HepG2 (cell line): ENCODE results near the gene GRK6. TPM values are rescaled to one million over a fixed set of nuclear protein-coding genes. Genes with fewer than 3 reads are reported as not detected.
A peak's percentile ranks its signal among the peaks of the same experiment; 100 is the strongest.

Experiments
- GTF3A ChIP-seq: sonication (generic); formaldehyde crosslinking; conservative IDR thresholded peaks from 2 replicates; pipeline ENCODE4 v1.4.0; 2020; ENCODE audit warnings: mild to moderate bottlenecking, missing genetic modification reagents
- HDAC2 ChIP-seq: sonication (generic); formaldehyde crosslinking; IDR thresholded peaks from 2 replicates; pipeline ENCODE4 v1.4.0; 2020; ENCODE audit warnings: missing genetic modification reagents
- HOXA9 ChIP-seq: sonication (generic); formaldehyde crosslinking; IDR thresholded peaks from 2 replicates; pipeline ENCODE4 v1.8.1; 2022; ENCODE audit warnings: missing genetic modification reagents, mild to moderate bottlenecking, moderate library complexity, borderline replicate concordance
- MEF2D ChIP-seq: sonication (generic); formaldehyde crosslinking; IDR thresholded peaks from 2 replicates; pipeline ENCODE4 v1.5.1; 2020; ENCODE audit warnings: mild to moderate bottlenecking, missing genetic modification reagents
- NBN ChIP-seq: fragments of 450-650 bp; conservative IDR thresholded peaks from 2 replicates; pipeline ENCODE4 v1.6.1; 2017
- NKX3-1 ChIP-seq: sonication (generic); formaldehyde crosslinking; IDR thresholded peaks from 2 replicates; pipeline ENCODE4 v1.5.0; 2020; ENCODE audit warnings: missing genetic modification reagents
- RCOR2 ChIP-seq: IDR thresholded peaks from 2 replicates; pipeline ENCODE4 v1.6.1; 2016; ENCODE audit warnings: missing biosample characterization, missing genetic modification reagents
- SETDB1 ChIP-seq: sonication (generic); formaldehyde crosslinking; IDR thresholded peaks from 2 replicates; pipeline ENCODE4 v1.5.1; 2020; ENCODE audit warnings: missing genetic modification reagents, mild to moderate bottlenecking, borderline replicate concordance
- ZNF350 ChIP-seq: sonication (generic); formaldehyde crosslinking; IDR thresholded peaks from 2 replicates; pipeline ENCODE4 v1.4.0; 2020; ENCODE audit warnings: mild to moderate bottlenecking, low read depth, missing genetic modification reagents, borderline replicate concordance
- ZNF512B ChIP-seq: sonication (generic); formaldehyde crosslinking; IDR thresholded peaks from 2 replicates; pipeline ENCODE4 v1.5.1; 2020; ENCODE audit warnings: missing genetic modification reagents, mild to moderate bottlenecking, borderline replicate concordance
- ZNF543 ChIP-seq: sonication (generic); formaldehyde crosslinking; IDR thresholded peaks from 2 replicates; pipeline ENCODE4 v1.4.0; 2020; ENCODE audit warnings: mild to moderate bottlenecking, missing genetic modification reagents
- ZNF670 ChIP-seq: sonication (generic); formaldehyde crosslinking; IDR thresholded peaks from 2 replicates; pipeline ENCODE4 v1.8.0; 2022; ENCODE audit warnings: mild to moderate bottlenecking, missing genetic modification reagents, borderline replicate concordance
- ZNF883 ChIP-seq: sonication (generic); formaldehyde crosslinking; IDR thresholded peaks from 2 replicates; pipeline ENCODE4 v1.5.1; 2020; ENCODE audit warnings: mild to moderate bottlenecking, missing genetic modification reagents; ENCODE audit errors: not compliant biosample characterization
- polyA plus RNA-seq, 8 experiments: library from polyadenylated mRNA; depleted of rRNA in 3 of 8; stranded (reverse) in 7 of 8; unstranded in 1 of 8; fragments of >200 nt; fragmentation: Illumina TruSeq in 4 of 8; extraction: Trizol in 4 of 8; gene quantifications; 2 replicates each; pipeline versions ENCODE4 v1.2.1 to v1.2.3, GENCODE V29; 2011 to 2016; ENCODE audit warnings: low read depth in 4 of 8, missing spikeins in 1 of 8, mixed read lengths in 1 of 8; ENCODE audit not compliant: insufficient read depth in 1 of 8
- total RNA-seq, 5 experiments: library from RNA; depleted of rRNA; stranded (reverse); fragments of >200 nt; fragmentation: Illumina TruSeq; extraction: Trizol; gene quantifications; 2 replicates each; pipeline ENCODE4 v1.2.3, GENCODE V29; 2016; ENCODE audit warnings: low read depth in 1 of 5
- TF ChIP-seq, protein P1 (sequence below): sonication (generic); formaldehyde crosslinking; IDR thresholded peaks from one replicate; pipeline ENCODE4 v1.5.1; 2020; ENCODE audit warnings: mild to moderate bottlenecking, missing genetic modification reagents; ENCODE audit errors: not compliant biosample characterization
- TF ChIP-seq, protein P2 (sequence below): IDR thresholded peaks from 2 replicates; pipeline ENCODE4 v1.6.1; 2012; ENCODE audit warnings: inconsistent platforms
- TF ChIP-seq, protein P3 (sequence below): fragments of 450-650 bp; IDR thresholded peaks from 2 replicates; pipeline ENCODE4 v1.6.1; 2017

GRK6 gene
- total and polyA plus RNA-seq, 2 of the 13 experiments (the other 11 are each of a cell fraction or from before 2014, with no cell fraction given): 13.2 to 19.9 TPM

DNA sequence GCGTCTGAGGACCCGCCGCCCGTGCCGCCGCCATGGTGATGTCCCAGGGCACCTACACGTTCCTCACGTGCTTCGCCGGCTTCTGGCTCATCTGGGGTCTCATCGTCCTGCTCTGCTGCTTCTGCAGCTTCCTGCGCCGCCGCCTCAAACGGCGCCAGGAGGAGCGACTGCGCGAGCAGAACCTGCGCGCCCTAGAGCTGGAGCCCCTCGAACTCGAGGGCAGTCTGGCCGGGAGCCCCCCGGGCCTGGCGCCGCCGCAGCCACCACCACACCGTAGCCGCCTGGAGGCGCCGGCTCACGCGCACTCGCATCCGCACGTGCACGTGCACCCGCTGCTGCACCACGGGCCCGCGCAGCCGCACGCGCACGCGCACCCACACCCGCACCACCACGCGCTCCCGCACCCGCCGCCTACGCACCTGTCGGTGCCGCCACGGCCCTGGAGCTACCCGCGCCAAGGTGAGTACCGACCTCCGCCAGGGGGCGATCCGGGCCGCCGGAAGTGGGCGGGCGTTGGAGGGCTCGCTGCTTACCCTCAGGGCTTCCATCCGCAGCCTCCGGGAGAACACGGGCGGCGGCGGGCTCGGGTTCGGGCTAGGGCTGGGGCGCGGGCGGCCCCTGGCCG is 28.7 kb downstream of the GRK6 start (continued):
- no peak for TF ChIP-seq ZNF883 (CRISPR knock-in tag)
- TF ChIP-seq NBN: no peak
- peak; percentile 37; the same call in 1 of the 2 replicates for TF ChIP-seq ZNF350 (CRISPR knock-in tag)
- peak; percentile 56; the same call in 1 of the 2 replicates for TF ChIP-seq MEF2D
- TF ChIP-seq, protein P1, sequence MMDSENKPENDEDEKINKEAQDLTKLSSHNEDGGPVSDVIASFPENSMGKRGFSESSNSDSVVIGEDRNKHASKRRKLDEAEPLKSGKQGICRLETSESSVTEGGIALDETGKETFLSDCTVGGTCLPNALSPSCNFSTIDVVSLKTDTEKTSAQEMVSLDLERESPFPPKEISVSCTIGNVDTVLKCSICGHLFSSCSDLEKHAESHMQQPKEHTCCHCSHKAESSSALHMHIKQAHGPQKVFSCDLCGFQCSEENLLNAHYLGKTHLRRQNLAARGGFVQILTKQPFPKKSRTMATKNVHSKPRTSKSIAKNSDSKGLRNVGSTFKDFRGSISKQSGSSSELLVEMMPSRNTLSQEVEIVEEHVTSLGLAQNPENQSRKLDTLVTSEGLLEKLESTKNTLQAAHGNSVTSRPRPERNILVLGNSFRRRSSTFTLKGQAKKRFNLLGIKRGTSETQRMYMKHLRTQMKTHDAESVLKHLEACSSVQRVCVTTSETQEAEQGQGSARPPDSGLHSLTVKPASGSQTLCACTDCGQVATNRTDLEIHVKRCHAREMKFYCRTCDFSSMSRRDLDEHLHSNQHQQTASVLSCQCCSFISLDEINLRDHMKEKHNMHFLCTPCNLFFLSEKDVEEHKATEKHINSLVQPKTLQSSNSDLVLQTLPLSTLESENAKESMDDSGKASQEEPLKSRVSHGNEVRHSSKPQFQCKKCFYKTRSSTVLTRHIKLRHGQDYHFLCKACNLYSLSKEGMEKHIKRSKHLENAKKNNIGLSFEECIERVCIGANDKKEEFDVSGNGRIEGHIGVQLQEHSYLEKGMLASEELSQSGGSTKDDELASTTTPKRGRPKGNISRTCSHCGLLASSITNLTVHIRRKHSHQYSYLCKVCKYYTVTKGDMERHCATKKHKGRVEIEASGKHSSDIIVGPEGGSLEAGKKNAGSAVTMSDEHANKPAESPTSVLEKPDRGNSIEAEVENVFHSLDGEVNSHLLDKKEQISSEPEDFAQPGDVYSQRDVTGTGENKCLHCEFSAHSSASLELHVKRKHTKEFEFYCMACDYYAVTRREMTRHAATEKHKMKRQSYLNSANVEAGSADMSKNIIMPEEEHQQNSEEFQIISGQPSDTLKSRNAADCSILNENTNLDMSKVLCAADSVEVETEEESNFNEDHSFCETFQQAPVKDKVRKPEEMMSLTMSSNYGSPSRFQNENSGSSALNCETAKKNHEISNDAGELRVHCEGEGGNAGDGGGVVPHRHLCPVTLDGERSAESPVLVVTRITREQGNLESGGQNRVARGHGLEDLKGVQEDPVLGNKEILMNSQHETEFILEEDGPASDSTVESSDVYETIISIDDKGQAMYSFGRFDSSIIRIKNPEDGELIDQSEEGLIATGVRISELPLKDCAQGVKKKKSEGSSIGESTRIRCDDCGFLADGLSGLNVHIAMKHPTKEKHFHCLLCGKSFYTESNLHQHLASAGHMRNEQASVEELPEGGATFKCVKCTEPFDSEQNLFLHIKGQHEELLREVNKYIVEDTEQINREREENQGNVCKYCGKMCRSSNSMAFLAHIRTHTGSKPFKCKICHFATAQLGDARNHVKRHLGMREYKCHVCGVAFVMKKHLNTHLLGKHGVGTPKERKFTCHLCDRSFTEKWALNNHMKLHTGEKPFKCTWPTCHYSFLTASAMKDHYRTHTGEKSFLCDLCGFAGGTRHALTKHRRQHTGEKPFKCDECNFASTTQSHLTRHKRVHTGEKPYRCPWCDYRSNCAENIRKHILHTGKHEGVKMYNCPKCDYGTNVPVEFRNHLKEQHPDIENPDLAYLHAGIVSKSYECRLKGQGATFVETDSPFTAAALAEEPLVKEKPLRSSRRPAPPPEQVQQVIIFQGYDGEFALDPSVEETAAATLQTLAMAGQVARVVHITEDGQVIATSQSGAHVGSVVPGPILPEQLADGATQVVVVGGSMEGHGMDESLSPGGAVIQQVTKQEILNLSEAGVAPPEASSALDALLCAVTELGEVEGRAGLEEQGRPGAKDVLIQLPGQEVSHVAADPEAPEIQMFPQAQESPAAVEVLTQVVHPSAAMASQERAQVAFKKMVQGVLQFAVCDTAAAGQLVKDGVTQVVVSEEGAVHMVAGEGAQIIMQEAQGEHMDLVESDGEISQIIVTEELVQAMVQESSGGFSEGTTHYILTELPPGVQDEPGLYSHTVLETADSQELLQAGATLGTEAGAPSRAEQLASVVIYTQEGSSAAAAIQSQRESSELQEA: peak; percentile 82
- peak; percentile 67; the same call in 1 of the 2 replicates for TF ChIP-seq GTF3A (CRISPR knock-in tag)
- peak; percentile 20; the same call in 1 of the 2 replicates for TF ChIP-seq ZNF670 (CRISPR knock-in tag)
- TF ChIP-seq, protein P2, sequence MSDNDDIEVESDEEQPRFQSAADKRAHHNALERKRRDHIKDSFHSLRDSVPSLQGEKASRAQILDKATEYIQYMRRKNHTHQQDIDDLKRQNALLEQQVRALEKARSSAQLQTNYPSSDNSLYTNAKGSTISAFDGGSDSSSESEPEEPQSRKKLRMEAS: peak; percentile 91
- TF ChIP-seq RCOR2 (CRISPR knock-in tag): peak; percentile 43; the same call in 1 of the 2 replicates
- TF ChIP-seq HOXA9 (CRISPR knock-in tag): peak; percentile 78; the same call in 1 of the 2 replicates
- TF ChIP-seq NKX3-1: peak; percentile 26; the same call in 1 of the 2 replicates
- TF ChIP-seq, protein P3, sequence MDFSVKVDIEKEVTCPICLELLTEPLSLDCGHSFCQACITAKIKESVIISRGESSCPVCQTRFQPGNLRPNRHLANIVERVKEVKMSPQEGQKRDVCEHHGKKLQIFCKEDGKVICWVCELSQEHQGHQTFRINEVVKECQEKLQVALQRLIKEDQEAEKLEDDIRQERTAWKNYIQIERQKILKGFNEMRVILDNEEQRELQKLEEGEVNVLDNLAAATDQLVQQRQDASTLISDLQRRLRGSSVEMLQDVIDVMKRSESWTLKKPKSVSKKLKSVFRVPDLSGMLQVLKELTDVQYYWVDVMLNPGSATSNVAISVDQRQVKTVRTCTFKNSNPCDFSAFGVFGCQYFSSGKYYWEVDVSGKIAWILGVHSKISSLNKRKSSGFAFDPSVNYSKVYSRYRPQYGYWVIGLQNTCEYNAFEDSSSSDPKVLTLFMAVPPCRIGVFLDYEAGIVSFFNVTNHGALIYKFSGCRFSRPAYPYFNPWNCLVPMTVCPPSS: no peak
- peak; percentile 56 for TF ChIP-seq HDAC2 (CRISPR knock-in tag)
- no peak for TF ChIP-seq ZNF512B
- TF ChIP-seq SETDB1 (CRISPR knock-in tag): no peak
- TF ChIP-seq ZNF543 (CRISPR knock-in tag): 0 out of 2 replicates have a peak, but pooled peaks have one; percentile 36
